ENCODE data around the gene PACRG.

The PACRG gene

GRCh38 chr6:163086624-163086920 lies 358.8 kb downstream of the PACRG start:
- TF ChIP-seq TAF1 (IDR thresholded peaks at IDR 0.05; ENCODE audit: low read depth), result no peak
- no peak for TF ChIP-seq YY1 (IDR thresholded peaks at IDR 0.05; ENCODE audit: low read depth)
- TF ChIP-seq CREB1 (IDR thresholded peaks at IDR 0.05; ENCODE audit: low read depth), result no peak
- TF ChIP-seq FOXM1 (IDR thresholded peaks at IDR 0.05; ENCODE audit: borderline replicate concordance, low read depth), result no peak
- no peak for TF ChIP-seq USF1 (IDR thresholded peaks at IDR 0.05)
- no peak for TF ChIP-seq EGR1 (IDR thresholded peaks at IDR 0.05)
- no peak for TF ChIP-seq TEAD4 (IDR thresholded peaks at IDR 0.05)
- no peak for TF ChIP-seq REST (IDR thresholded peaks at IDR 0.05; ENCODE audit: low read depth)
- no peak for TF ChIP-seq MAX (IDR thresholded peaks at IDR 0.05)
- TF ChIP-seq CEBPB (IDR thresholded peaks at IDR 0.05), result no peak
- no peak for TF ChIP-seq TCF12 (IDR thresholded peaks at IDR 0.05; ENCODE audit: low read depth)
- no peak for TF ChIP-seq ZBTB7A (IDR thresholded peaks at IDR 0.05; ENCODE audit: low read depth)
- no peak for TF ChIP-seq EP300 (IDR thresholded peaks at IDR 0.05; ENCODE audit: borderline replicate concordance)
- no peak for TF ChIP-seq RAD21 (IDR thresholded peaks at IDR 0.05; ENCODE audit: low read depth)
- TF ChIP-seq NFIC (IDR thresholded peaks at IDR 0.05), result no peak

GRCh38 chr6:163087981-163088380 lies 360.2 kb downstream of the PACRG start:
- no peak for TF ChIP-seq RAD21 (IDR thresholded peaks at IDR 0.05; ENCODE audit: low read depth)
- TF ChIP-seq CREB1 (IDR thresholded peaks at IDR 0.05; ENCODE audit: low read depth), result no peak
- no peak for TF ChIP-seq TCF12 (IDR thresholded peaks at IDR 0.05; ENCODE audit: low read depth)
- no peak for TF ChIP-seq NFIC (IDR thresholded peaks at IDR 0.05)
- no peak for TF ChIP-seq EP300 (IDR thresholded peaks at IDR 0.05; ENCODE audit: borderline replicate concordance)
- no peak for TF ChIP-seq MAX (IDR thresholded peaks at IDR 0.05)
- TF ChIP-seq REST (IDR thresholded peaks at IDR 0.05; ENCODE audit: low read depth), result no peak
- TF ChIP-seq USF1 (IDR thresholded peaks at IDR 0.05), result no peak
- no peak for TF ChIP-seq ZBTB7A (IDR thresholded peaks at IDR 0.05; ENCODE audit: low read depth)
- TF ChIP-seq TAF1 (IDR thresholded peaks at IDR 0.05; ENCODE audit: low read depth), result no peak
- TF ChIP-seq YY1 (IDR thresholded peaks at IDR 0.05; ENCODE audit: low read depth), result no peak
- TF ChIP-seq CEBPB (IDR thresholded peaks at IDR 0.05), result no peak
- TF ChIP-seq FOXM1 (IDR thresholded peaks at IDR 0.05; ENCODE audit: borderline replicate concordance, low read depth), result no peak
- no peak for TF ChIP-seq TEAD4 (IDR thresholded peaks at IDR 0.05)
- TF ChIP-seq EGR1 (IDR thresholded peaks at IDR 0.05), result no peak

GRCh38 chr6:163092876-163093275 lies 365.1 kb downstream of the PACRG start:
- TF ChIP-seq RAD21 (IDR thresholded peaks at IDR 0.05; ENCODE audit: low read depth), result no peak
- no peak for TF ChIP-seq TEAD4 (IDR thresholded peaks at IDR 0.05)
- no peak for TF ChIP-seq YY1 (IDR thresholded peaks at IDR 0.05; ENCODE audit: low read depth)
- no peak for TF ChIP-seq MAX (IDR thresholded peaks at IDR 0.05)
- no peak for TF ChIP-seq CREB1 (IDR thresholded peaks at IDR 0.05; ENCODE audit: low read depth)
- TF ChIP-seq USF1 (IDR thresholded peaks at IDR 0.05), result no peak
- TF ChIP-seq TCF12 (IDR thresholded peaks at IDR 0.05; ENCODE audit: low read depth), result no peak
- TF ChIP-seq TAF1 (IDR thresholded peaks at IDR 0.05; ENCODE audit: low read depth), result no peak
- TF ChIP-seq ZBTB7A (IDR thresholded peaks at IDR 0.05; ENCODE audit: low read depth), result no peak

- no peak for TF ChIP-seq MAX (IDR thresholded peaks at IDR 0.05)
- no peak for TF ChIP-seq RAD21 (IDR thresholded peaks at IDR 0.05; ENCODE audit: low read depth)
- TF ChIP-seq EP300 (IDR thresholded peaks at IDR 0.05; ENCODE audit: borderline replicate concordance), result no peak
- no peak for TF ChIP-seq REST (IDR thresholded peaks at IDR 0.05; ENCODE audit: low read depth)
- no peak for TF ChIP-seq CREB1 (IDR thresholded peaks at IDR 0.05; ENCODE audit: low read depth)
- TF ChIP-seq TAF1 (IDR thresholded peaks at IDR 0.05; ENCODE audit: low read depth), result no peak
- no peak for TF ChIP-seq TEAD4 (IDR thresholded peaks at IDR 0.05)
- TF ChIP-seq ZBTB7A (IDR thresholded peaks at IDR 0.05; ENCODE audit: low read depth), result no peak
- TF ChIP-seq USF1 (IDR thresholded peaks at IDR 0.05), result no peak
Measured at GRCh38 chr6:163094881-163095280, 367.1 kb downstream of the PACRG start.

Measured in Ishikawa (cell line).